NCI-H128 (cell line): ENCODE results near the gene HAND2.

Experiments used
- DNase-seq: peaks from one replicate; lab custom pipeline; 2025; ENCODE audit not compliant: unreplicated experiment; lab: John Stamatoyannopoulos, UW

The HAND2 gene

GRCh38 chr4:173521467-173522159 lies 8.4 kb downstream of the HAND2 start:
- DNase-seq: no peak

DNA sequence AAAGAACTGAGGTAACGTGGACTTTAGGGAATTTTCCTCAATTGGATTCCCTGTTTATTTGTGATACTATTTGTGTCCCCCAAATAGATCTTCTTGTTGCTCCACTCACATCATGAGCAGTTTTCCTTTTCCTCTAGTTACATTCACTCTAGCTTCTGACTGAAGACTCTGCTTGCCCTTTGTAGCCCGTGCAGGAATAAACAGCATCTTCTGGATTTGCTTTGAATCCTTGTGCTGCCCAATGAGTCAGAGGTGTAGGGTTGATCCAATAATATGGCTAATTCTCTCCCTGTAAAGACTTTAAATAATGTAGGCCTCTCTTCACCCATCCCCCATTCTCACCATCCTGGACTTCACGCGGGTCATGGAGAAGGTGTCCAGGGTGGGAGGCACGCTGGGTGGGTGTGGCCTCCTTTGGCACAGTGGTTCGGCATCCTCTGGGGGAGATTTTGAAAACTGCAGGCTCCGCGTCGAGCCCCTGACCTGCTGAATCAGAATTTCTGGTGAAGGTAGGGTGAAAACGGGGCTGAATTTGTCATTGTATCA lies 9.0 kb downstream of the HAND2 start:
- no peak for DNase-seq

- DNase-seq: no peak
Measured at GRCh38 chr4:173519111-173520101, 10.6 kb downstream of the HAND2 start.

GRCh38 chr4:173518425-173519102 lies 11.5 kb downstream of the HAND2 start:
- DNase-seq: no peak

- no peak for DNase-seq
Measured at GRCh38 chr4:173517781-173518424, 12.1 kb downstream of the HAND2 start.

- DNase-seq: no peak
Measured at GRCh38 chr4:173516621-173517524, 13.2 kb downstream of the HAND2 start.

GRCh38 chr4:173515458-173515857 lies 14.6 kb downstream of the HAND2 start:
- no peak for DNase-seq

DNA sequence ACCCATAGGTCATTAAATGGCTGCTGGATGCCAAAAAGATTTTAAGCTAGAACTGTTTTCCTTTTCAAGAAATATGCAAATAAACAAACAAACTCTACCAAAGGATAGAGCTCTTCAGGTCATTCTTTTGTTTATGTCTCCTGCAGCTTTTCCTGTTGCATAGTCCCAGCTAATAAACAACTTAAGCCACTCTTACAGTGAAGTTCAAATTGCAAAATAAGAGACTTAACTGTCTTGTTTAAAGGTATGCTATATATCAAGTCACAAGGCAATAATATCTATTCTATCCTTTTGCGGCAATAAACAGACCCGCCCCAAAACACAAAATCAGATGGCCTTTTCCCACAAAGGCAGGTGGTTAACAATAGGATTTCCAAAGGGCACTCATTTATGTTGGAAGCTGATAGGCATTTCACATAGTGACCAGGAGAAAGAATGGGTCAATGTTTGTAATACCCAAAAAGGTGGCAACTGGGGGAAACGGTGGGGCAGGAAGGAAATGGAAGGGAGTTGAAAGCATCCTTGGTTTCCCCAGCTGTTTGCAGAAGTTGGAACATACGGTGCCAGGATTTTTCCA lies 15.3 kb downstream of the HAND2 start:
- no peak for DNase-seq

- DNase-seq: no peak
Measured at GRCh38 chr4:173513651-173514050, 16.4 kb downstream of the HAND2 start.

DNA sequence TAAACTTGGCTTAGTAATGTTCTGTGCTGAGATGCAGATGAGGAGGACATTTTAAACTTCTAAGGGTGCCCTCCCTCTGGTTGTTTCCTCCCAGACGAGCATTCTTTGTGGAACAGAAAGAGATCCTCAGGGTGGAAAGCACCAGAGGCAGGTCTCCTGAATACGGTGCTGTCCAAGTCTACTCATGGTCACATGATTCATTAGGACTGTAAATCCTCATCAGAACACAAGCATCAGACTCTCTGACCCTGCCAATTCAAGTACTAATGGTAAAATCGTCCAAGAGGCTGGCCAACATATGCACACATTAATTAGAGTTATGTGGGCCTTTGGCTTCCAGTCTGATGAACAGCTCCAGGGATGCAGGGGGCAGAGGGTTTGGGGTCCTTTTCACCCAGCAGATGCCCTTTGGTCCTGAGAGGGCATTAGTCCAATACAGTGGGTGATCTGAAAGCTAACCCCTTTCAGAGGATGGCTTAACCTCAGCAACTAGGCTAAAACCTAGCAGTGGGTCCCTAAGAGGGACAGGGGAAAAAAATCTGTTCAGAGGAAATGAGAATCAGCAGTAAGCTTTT lies 18.2 kb downstream of the HAND2 start:
- DNase-seq: no peak

DNA sequence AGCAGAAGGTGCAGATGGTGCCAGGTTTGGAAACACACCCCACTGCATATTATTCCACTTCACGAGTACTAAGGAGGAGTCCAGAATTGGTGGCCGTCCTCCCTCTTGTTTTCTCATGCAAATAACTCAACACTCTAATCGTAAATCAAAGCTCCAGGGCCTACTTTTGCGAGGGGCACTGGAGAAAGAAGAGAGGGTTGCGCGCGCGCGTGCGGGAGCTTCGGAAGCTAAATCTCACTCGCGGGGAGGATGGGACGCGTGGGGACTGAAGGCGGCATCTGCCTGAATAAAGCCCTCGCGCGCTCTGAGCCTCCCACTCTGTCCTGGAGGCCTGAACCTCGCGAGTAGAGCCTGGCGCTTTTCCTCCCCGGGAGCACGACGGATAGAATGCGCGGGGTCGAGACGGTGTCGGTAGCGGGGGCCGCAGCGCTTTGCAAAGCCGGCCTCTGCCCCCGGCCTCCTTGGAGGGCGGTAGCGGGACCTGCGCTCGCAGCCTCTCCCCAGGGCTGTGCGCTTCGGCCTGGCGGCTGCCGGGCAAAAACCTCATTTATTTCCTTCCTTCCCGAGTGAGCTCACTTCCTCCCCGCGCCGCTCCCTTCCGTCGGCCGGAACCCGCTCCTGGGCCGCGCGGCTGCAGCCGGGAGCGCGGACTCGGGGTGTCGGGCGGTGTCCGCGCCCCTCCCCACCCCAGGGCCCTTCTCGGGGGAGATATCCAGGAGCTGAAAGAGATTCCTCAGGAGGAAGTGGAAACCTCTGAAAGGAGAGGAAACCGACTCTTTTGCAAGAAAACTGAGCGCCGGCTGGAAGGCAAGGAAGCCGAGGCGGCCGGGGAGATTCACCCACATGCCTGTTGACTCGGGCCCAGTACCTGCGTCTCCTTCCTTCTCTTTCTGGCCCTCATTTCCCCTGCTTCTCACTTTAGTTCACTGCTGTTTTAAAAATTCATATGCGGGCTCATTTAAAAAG lies 20.7 kb downstream of the HAND2 start:
- DNase-seq: no peak

- no peak for DNase-seq
Measured at GRCh38 chr4:173508386-173509035, 21.5 kb downstream of the HAND2 start.

- DNase-seq: no peak
Measured at GRCh38 chr4:173507471-173508385, 22.3 kb downstream of the HAND2 start.

DNA sequence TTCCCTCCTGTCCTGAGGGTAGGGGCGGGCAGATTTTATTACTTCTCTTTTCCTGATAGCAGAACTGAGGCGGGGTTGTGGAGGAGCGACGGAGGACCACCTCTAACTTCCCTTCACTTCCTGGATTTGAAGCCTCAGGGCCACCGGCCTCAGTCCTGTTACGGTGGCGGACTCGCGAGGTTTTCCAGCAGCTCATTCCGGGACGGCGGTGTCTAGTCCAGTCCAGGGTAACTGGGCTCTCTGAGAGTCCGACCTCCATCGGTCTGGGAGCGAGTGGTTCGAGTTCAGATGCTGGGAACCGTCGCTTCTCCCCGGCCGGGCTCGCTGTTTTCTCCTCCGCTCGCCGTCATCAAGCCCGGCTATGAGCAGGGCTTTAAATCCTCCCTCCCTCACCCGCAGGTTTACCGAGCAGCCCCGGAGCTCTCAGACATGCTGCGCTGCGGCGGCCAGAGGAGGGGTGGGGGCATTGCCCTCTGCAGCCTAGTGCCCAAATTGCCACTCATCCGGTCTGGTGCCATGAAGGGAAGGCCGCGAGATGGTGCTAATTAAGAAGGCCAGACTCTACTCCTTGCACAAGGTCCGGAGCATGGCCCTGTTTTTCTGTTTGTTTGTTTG lies 23.3 kb downstream of the HAND2 start:
- DNase-seq: no peak

- no peak for DNase-seq
Measured at GRCh38 chr4:173505924-173506518, 24.0 kb downstream of the HAND2 start.

DNA sequence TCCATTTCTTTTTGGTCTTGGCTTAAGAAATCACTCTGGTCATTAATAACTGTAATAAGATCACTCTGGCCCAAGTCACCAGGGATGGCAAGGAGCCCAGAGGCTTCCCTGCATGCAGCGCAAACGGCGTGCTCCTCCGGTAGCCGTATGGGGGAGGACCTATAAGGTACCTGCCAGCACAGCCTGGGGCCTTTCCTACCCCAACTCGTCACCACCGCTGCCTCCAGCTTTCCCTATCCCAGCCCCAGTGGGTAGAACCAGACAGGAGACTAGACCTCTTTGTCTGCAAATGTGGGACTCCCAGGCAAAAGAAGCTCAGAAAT lies 25.9 kb downstream of the HAND2 start:
- DNase-seq: no peak
